ENCODE measurements around the gene COG5. TPM values are rescaled to one million over a fixed set of nuclear protein-coding genes. Genes with fewer than 3 reads are reported as not detected.

COG5 gene
- total RNA-seq, 3 donors from 2014 or later: 35.2 to 61.2 (median 38.0) TPM

- intact Hi-C loops (cut with DNase I; ENCODE audit: low total_unique reads): no loop called here
- Histone ChIP-seq H3K36me3 (no peaks in the 10 kb centered on the region), H3K27me3 (no peaks in the 10 kb centered on the region), H3K9me3 (no peaks in the 10 kb centered on the region), H3K4me1 (no peaks in the 10 kb centered on the region), H3K4me3 (no peak overlapping the region), H3K27ac (no peak overlapping the region)
- DNase-seq (ENCODE audit: low spot score in 2 of 2): no peak
- TF ChIP-seq POLR2AphosphoS5 (IDR thresholded peaks at IDR 0.05) (no peak), POLR2A (IDR thresholded peaks at IDR 0.05) (no peak), CTCF (IDR thresholded peaks at IDR 0.05) (no peak)
These were observed 190.4 kb downstream of the COG5 start for GRCh38 chr7:107373354-107373753.

- H3K9me3 ChIP-seq: no peaks in the 10 kb centered on the region
- no peak overlapping the region for H3K4me3 ChIP-seq
- no peak overlapping the region for H3K27ac ChIP-seq
- intact Hi-C loops (cut with DNase I; ENCODE audit: low total_unique reads): no loop called here
- no peaks in the 10 kb centered on the region for H3K27me3 ChIP-seq
- TF ChIP-seq POLR2AphosphoS5 (IDR thresholded peaks at IDR 0.05) (no peak), POLR2A (IDR thresholded peaks at IDR 0.05) (no peak), CTCF (IDR thresholded peaks at IDR 0.05) (no peak)
- no peak for DNase-seq (ENCODE audit: low spot score in 2 of 2)
- H3K4me1 ChIP-seq: no peaks in the 10 kb centered on the region
- H3K36me3 ChIP-seq: no peaks in the 10 kb centered on the region
These were observed 191.4 kb downstream of the COG5 start for GRCh38 chr7:107372298-107372697.

- Histone ChIP-seq H3K4me1 (no peaks in the 10 kb centered on the region), H3K27me3 (no peaks in the 10 kb centered on the region), H3K36me3 (no peaks in the 10 kb centered on the region), H3K9me3 (no peaks in the 10 kb centered on the region), H3K4me3 (no peak overlapping the region), H3K27ac (no peak overlapping the region)
- intact Hi-C loops (cut with DNase I; ENCODE audit: low total_unique reads): no loop called here
- no peak for DNase-seq (ENCODE audit: low spot score in 2 of 2)
- TF ChIP-seq CTCF (IDR thresholded peaks at IDR 0.05) (no peak), POLR2A (IDR thresholded peaks at IDR 0.05) (no peak), POLR2AphosphoS5 (IDR thresholded peaks at IDR 0.05) (no peak)
These were observed 192.9 kb downstream of the COG5 start for GRCh38 chr7:107370816-107371215.

- Histone ChIP-seq H3K4me1 (no peaks in the 10 kb centered on the region), H3K36me3 (peaks cover 4% of the 10 kb centered on the region), H3K4me3 (no peak overlapping the region), H3K9me3 (peaks cover 0 to 8% of the 10 kb centered on the region in 2 donors), H3K27me3 (no peaks in the 10 kb centered on the region), H3K27ac (no peak overlapping the region)
- no peak for DNase-seq (ENCODE audit: low spot score in 2 of 2)
- TF ChIP-seq POLR2AphosphoS5 (IDR thresholded peaks at IDR 0.05) (no peak), POLR2A (IDR thresholded peaks at IDR 0.05) (no peak), CTCF (IDR thresholded peaks at IDR 0.05) (no peak)
- intact Hi-C loops (cut with DNase I; ENCODE audit: low total_unique reads): no loop called here
These were observed 198.9 kb downstream of the COG5 start for GRCh38 chr7:107364787-107365186.

GRCh38 chr7:107359520-107360316 lies 204.0 kb downstream of the COG5 start:
- no peak for DNase-seq (ENCODE audit: low spot score in 2 of 2)
- Histone ChIP-seq H3K36me3 (peaks cover 4% of the 10 kb centered on the region), H3K9me3 (peaks cover 0 to 8% of the 10 kb centered on the region in 2 donors), H3K4me1 (no peaks in the 10 kb centered on the region), H3K27ac (no peak overlapping the region), H3K27me3 (no peaks in the 10 kb centered on the region), H3K4me3 (no peak overlapping the region)
- TF ChIP-seq POLR2AphosphoS5 (IDR thresholded peaks at IDR 0.05): no peak
- TF ChIP-seq POLR2A (IDR thresholded peaks at IDR 0.05): no peak
- TF ChIP-seq CTCF (IDR thresholded peaks at IDR 0.05): no peak
- intact Hi-C loops (cut with DNase I; ENCODE audit: low total_unique reads): no loop called here

All from breast epithelium (tissue), 4 donors.